NOMO-1 treated with DMSO at 0.1 percent for 48 hours (cell line): ENCODE data around the gene NAA38.

Experiments
- DNase-seq: peaks from one replicate; lab custom pipeline; 2025; ENCODE audit not compliant: unreplicated experiment; lab: John Stamatoyannopoulos, UW

Gene NAA38

GRCh38 chr17:7841396-7841914, 15.9 kb downstream of the NAA38 start:
- peak; percentile 46 for DNase-seq

GRCh38 chr17:7840875-7841274, 16.5 kb downstream of the NAA38 start:
- no peak for DNase-seq

GRCh38 chr17:7840441-7840840, 16.9 kb downstream of the NAA38 start:
- DNase-seq, result no peak

GRCh38 chr17:7839876-7840261, 17.5 kb downstream of the NAA38 start:
- no peak for DNase-seq

GRCh38 chr17:7839190-7839875, 18.0 kb downstream of the NAA38 start:
- DNase-seq, result peak; percentile 72

- peak; percentile 78 for DNase-seq
These were observed 19.0 kb downstream of the NAA38 start for GRCh38 chr17:7838090-7839075.

GRCh38 chr17:7837408-7838088, 19.8 kb downstream of the NAA38 start:
- no peak for DNase-seq

- DNase-seq, result peak; percentile 93
These were observed 20.6 kb downstream of the NAA38 start for GRCh38 chr17:7836596-7837407.

- no peak for DNase-seq
These were observed 21.4 kb downstream of the NAA38 start for GRCh38 chr17:7835814-7836595.

- peak; percentile 89 for DNase-seq
These were observed 22.2 kb downstream of the NAA38 start for GRCh38 chr17:7834957-7835813.

- no peak for DNase-seq
These were observed 22.8 kb downstream of the NAA38 start for GRCh38 chr17:7834542-7834956.

GRCh38 chr17:7833795-7834541, 23.4 kb downstream of the NAA38 start, which contains the start of gene KDM6B:
TSS of gene KDM6B (plus strand) at chr17:7834217. CDS start at chr17:7845555, 11,338 bp downstream.
- DNase-seq, result peak; percentile 90

- DNase-seq, result no peak
These were observed 24.2 kb downstream of the NAA38 start for GRCh38 chr17:7833011-7833794.

GRCh38 chr17:7832431-7832830, 24.9 kb downstream of the NAA38 start:
- DNase-seq, result no peak

- no peak for DNase-seq
These were observed 26.1 kb downstream of the NAA38 start for GRCh38 chr17:7831233-7831632.

GRCh38 chr17:7830616-7831015, 26.7 kb downstream of the NAA38 start:
- DNase-seq, result no peak
